ENCODE data around the gene MAST4.

- no peak for TF ChIP-seq SMAD3 (CRISPR knock-in tag; IDR thresholded peaks at IDR 0.05)
- no peak for TF ChIP-seq SUZ12 (IDR thresholded peaks at IDR 0.05; ENCODE audit: low read depth, low read length)
- TF ChIP-seq JUND (CRISPR knock-in tag; IDR thresholded peaks at IDR 0.05), result no peak
- no peak for TF ChIP-seq CBX2 (IDR thresholded peaks at IDR 0.05; ENCODE audit: low read depth, low read length)
- no peak for TF ChIP-seq CBX2 (CRISPR knock-in tag; IDR thresholded peaks at IDR 0.05; ENCODE audit: low read depth)
- no peak for TF ChIP-seq MIXL1 (CRISPR knock-in tag; IDR thresholded peaks at IDR 0.05)
- no peak for TF ChIP-seq ATF4 (CRISPR knock-in tag; IDR thresholded peaks at IDR 0.05)
- no peak for TF ChIP-seq BCLAF1 (IDR thresholded peaks at IDR 0.05)
- no peak for TF ChIP-seq NFE2L2 (IDR thresholded peaks at IDR 0.05; ENCODE audit: low read length)
- TF ChIP-seq GMEB2 (CRISPR knock-in tag; IDR thresholded peaks at IDR 0.05; ENCODE audit: low read depth), result no peak
- no peak for TF ChIP-seq EP300 (IDR thresholded peaks at IDR 0.05; ENCODE audit: low read depth in 2 of 2, low read length in 2 of 2)
- no peak for TF ChIP-seq EP300 (CRISPR knock-in tag; IDR thresholded peaks at IDR 0.05; ENCODE audit: borderline replicate concordance)
- TF ChIP-seq IRF2 (CRISPR knock-in tag; IDR thresholded peaks at IDR 0.05), result no peak
- no peak for TF ChIP-seq KLF6 (CRISPR knock-in tag; IDR thresholded peaks at IDR 0.05)
- TF ChIP-seq RBFOX2 (IDR thresholded peaks at IDR 0.05; ENCODE audit: low read depth, low read length), result no peak
Measured at GRCh38 chr5:67014191-67014590, 418.0 kb downstream of the MAST4 start.

Measured in HepG2 (cell line).